ENCODE data around the gene TMEM9B. TPM values are rescaled to one million over a fixed set of nuclear protein-coding genes. Genes with fewer than 3 reads are reported as not detected.
A peak's percentile ranks its signal among the peaks of the same experiment; 100 is the strongest.

Gene TMEM9B
- total RNA-seq, 1 experiment from 2014 or later: 29.6 TPM

DNA sequence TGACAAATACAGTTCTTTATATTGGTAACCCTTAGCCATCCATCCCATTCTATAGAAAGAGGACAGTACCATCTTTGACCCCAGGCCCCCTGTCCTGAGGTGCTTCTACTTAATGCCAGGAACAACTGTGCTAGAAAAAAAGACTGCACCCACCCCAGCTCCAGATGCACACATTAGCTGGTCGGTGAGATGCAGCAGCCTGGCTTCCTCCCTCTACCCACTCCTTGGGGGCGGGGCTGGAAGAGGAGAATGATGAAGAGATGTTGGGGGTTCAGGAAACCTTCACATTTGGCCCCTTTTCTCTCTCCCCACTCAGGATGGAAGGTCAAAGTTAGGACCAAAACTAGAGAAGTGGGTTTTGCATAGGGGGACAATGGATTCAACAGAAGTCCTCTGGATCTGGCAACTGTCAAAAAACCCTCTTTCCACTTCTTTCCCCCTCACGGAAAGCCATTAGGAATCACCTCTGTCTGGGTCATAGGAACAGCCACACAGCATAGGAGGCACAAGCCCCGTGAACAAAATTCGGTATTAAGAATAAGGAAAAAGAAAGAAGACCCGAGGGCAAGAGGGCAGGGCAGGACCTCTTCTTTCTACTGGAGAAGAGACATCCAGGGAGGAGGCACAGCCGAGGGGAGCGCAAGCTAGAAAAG lies 38.8 kb upstream of the TMEM9B start:
- Histone ChIP-seq H3K27me3 (replicated peaks; ENCODE audit: control insufficient read depth, insufficient read depth, low read length) (no peaks in the 10 kb centered on the region; the same call in 1 of the 2 replicates), H3K4me3 (ENCODE audit: low read depth, low read length) (peak overlapping the region; percentile 67), H3K4me1 (peaks cover 11% of the 10 kb centered on the region; the same call in 1 of the 2 replicates), H3K9me3 (no peaks in the 10 kb centered on the region; the same call in 1 of the 2 replicates), H3K36me3 (ENCODE audit: control insufficient read depth, insufficient read depth, low read length) (no peaks in the 10 kb centered on the region)
- peaks cover 8% of the 10 kb centered on the region for H3K36me3 Mint-ChIP-seq (ENCODE audit: insufficient read depth, unreplicated experiment)
- H3K4me3 Mint-ChIP-seq (ENCODE audit: unreplicated experiment): peak overlapping the region; percentile 82
- POLR2A ChIA-PET: interaction anchor here (0.5 to 1.0 kb wide), 6 partner anchors 38 to 1308 kb away, joined by 3 to 5 read pairs (median 4); no protein-coding TSS in a partner anchor
- H3K9me3 Mint-ChIP-seq (ENCODE audit: unreplicated experiment): no peaks in the 10 kb centered on the region
- TF ChIP-seq, protein P1, sequence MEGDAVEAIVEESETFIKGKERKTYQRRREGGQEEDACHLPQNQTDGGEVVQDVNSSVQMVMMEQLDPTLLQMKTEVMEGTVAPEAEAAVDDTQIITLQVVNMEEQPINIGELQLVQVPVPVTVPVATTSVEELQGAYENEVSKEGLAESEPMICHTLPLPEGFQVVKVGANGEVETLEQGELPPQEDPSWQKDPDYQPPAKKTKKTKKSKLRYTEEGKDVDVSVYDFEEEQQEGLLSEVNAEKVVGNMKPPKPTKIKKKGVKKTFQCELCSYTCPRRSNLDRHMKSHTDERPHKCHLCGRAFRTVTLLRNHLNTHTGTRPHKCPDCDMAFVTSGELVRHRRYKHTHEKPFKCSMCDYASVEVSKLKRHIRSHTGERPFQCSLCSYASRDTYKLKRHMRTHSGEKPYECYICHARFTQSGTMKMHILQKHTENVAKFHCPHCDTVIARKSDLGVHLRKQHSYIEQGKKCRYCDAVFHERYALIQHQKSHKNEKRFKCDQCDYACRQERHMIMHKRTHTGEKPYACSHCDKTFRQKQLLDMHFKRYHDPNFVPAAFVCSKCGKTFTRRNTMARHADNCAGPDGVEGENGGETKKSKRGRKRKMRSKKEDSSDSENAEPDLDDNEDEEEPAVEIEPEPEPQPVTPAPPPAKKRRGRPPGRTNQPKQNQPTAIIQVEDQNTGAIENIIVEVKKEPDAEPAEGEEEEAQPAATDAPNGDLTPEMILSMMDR (IDR thresholded peaks at IDR 0.05; ENCODE audit: insufficient read depth in 1 of 2, low read depth in 1 of 2, low read length in 1 of 2, severe bottlenecking in 1 of 2, unreplicated experiment in 1 of 2): no peak
- TSS peak; percentile 30 for BruUV-seq (replicated peaks)
- H3K4me1 Mint-ChIP-seq (ENCODE audit: low read depth, unreplicated experiment): no peaks in the 10 kb centered on the region
- H3K27me3 Mint-ChIP-seq (ENCODE audit: insufficient read depth, unreplicated experiment): peaks cover 6% of the 10 kb centered on the region
- H3K27ac Mint-ChIP-seq (ENCODE audit: unreplicated experiment): peak overlapping the region; percentile 58
- intact Hi-C loops (cut with micrococcal nuclease; ENCODE audit: unreplicated experiment): no loop called here
- CTCF ChIA-PET: interaction anchor here (0.6 to 1.0 kb wide), 5 partner anchors 12 to 950 kb away, joined by 3 to 8 read pairs (median 5); no protein-coding TSS in a partner anchor
- no peak for DNase-seq

DNA sequence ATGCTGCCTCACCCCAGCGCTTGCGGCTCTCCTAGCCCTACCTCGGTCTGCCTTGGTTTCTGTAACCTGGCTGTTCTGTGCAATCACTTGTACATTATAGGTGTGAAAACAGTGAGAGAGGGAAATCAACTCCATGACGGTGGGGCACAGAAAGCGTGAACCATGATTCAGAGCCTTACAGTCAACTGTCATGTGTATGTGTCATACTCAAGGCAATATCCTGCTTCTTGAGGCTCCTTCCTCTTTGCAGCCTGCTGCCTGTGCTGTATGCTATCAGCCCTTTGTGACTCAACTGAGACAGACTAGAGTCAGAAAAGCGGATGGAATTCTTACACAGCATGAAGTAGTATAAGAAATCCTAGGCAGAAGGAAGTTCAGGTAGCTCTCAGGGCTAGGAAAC lies 37.5 kb upstream of the TMEM9B start:
- Mint-ChIP-seq H3K4me3 (ENCODE audit: unreplicated experiment) (no peak overlapping the region), H3K9me3 (ENCODE audit: unreplicated experiment) (no peaks in the 10 kb centered on the region), H3K27ac (ENCODE audit: unreplicated experiment) (no peak overlapping the region), H3K27me3 (ENCODE audit: insufficient read depth, unreplicated experiment) (peaks cover 6% of the 10 kb centered on the region), H3K36me3 (ENCODE audit: insufficient read depth, unreplicated experiment) (peaks cover 8% of the 10 kb centered on the region), H3K4me1 (ENCODE audit: low read depth, unreplicated experiment) (no peaks in the 10 kb centered on the region)
- TF ChIP-seq, protein P1 (IDR thresholded peaks at IDR 0.05; ENCODE audit: insufficient read depth in 1 of 2, low read depth in 1 of 2, low read length in 1 of 2, severe bottlenecking in 1 of 2, unreplicated experiment in 1 of 2): no peak
- BruUV-seq (replicated peaks): no TSS peak
- CTCF ChIA-PET: no interaction called here
- no peak for DNase-seq
- no peaks in the 10 kb centered on the region for H3K36me3 ChIP-seq (ENCODE audit: control insufficient read depth, insufficient read depth, low read length)
- H3K27me3 ChIP-seq (replicated peaks; ENCODE audit: control insufficient read depth, insufficient read depth, low read length): no peaks in the 10 kb centered on the region; the same call in 1 of the 2 replicates
- no peaks in the 10 kb centered on the region; the same call in 1 of the 2 replicates for H3K9me3 ChIP-seq
- intact Hi-C loops (cut with micrococcal nuclease; ENCODE audit: unreplicated experiment): no loop called here
- no peak overlapping the region for H3K4me3 ChIP-seq (ENCODE audit: low read depth, low read length)
- POLR2A ChIA-PET: no interaction called here
- peaks cover 11% of the 10 kb centered on the region; the same call in 1 of the 2 replicates for H3K4me1 ChIP-seq

DNA sequence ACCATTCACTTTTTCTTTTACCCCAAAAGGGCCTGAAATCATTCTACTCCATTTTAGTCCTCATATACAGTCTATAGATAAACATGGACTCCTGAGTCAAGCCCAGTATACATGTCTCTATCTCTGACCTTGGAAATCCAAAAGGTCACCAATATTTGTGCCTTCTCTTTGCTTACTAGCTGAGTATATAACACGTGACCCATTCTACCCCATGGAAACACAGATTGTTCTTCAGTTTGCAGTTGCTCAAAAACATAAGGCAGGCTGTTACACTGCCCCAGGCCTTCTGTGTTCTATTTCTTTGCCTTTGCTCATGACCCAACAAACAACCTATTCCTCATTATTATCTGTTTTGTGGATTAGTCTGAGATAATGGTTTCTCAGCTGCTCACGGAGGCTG lies 33.8 kb upstream of the TMEM9B start:
- H3K4me3 ChIP-seq (ENCODE audit: low read depth, low read length): no peak overlapping the region
- no peak overlapping the region for H3K27ac Mint-ChIP-seq (ENCODE audit: unreplicated experiment)
- TF ChIP-seq, protein P1 (IDR thresholded peaks at IDR 0.05; ENCODE audit: insufficient read depth in 1 of 2, low read depth in 1 of 2, low read length in 1 of 2, severe bottlenecking in 1 of 2, unreplicated experiment in 1 of 2): no peak
- no peaks in the 10 kb centered on the region for H3K36me3 Mint-ChIP-seq (ENCODE audit: insufficient read depth, unreplicated experiment)
- no peaks in the 10 kb centered on the region; the same call in 1 of the 2 replicates for H3K27me3 ChIP-seq (replicated peaks; ENCODE audit: control insufficient read depth, insufficient read depth, low read length)
- H3K9me3 Mint-ChIP-seq (ENCODE audit: unreplicated experiment): no peaks in the 10 kb centered on the region
- H3K4me1 Mint-ChIP-seq (ENCODE audit: low read depth, unreplicated experiment): no peaks in the 10 kb centered on the region
- H3K27me3 Mint-ChIP-seq (ENCODE audit: insufficient read depth, unreplicated experiment): no peaks in the 10 kb centered on the region
- intact Hi-C loops (cut with micrococcal nuclease; ENCODE audit: unreplicated experiment): no loop called here
- DNase-seq: no peak
- no peak overlapping the region for H3K4me3 Mint-ChIP-seq (ENCODE audit: unreplicated experiment)
- 0 out of 2 replicates have a peak, but pooled peaks cover 5% of the 10 kb centered on the region for H3K4me1 ChIP-seq
- ChIA-PET POLR2A (no interaction called here), CTCF (no interaction called here)
- no peaks in the 10 kb centered on the region for H3K9me3 ChIP-seq
- no peaks in the 10 kb centered on the region for H3K36me3 ChIP-seq (ENCODE audit: control insufficient read depth, insufficient read depth, low read length)
- BruUV-seq (replicated peaks): no TSS peak

Measured in Caco-2 (cell line).